NCI-H510A (cell line): ENCODE results near the gene FAM111A.

Experiments used
- DNase-seq: peaks from one replicate; lab custom pipeline; 2025; lab: John Stamatoyannopoulos, UW

FAM111A gene

DNA sequence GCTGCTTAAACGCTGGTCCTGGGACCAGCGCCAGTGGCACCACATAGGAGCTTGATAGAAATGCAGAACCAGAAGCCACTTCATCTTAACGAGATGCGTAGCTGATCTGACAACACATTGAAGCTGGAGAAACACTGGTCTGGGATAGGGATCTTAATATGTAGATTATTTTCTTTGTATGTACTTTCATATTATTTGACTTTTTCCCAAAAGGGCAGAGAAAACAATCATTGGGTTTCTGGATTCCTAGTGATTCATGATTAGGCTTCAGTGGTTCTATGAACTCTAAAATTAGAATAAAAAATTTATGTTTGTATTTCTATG is 57.7 kb downstream of the FAM111A start:
- DNase-seq: no peak

GRCh38 chr11:59201353-59201752 is 58.7 kb downstream of the FAM111A start:
- DNase-seq: no peak
